Esophagus muscularis mucosa (tissue), 4 donors: ENCODE data around the gene XPO6. TPM values are rescaled to one million over a fixed set of nuclear protein-coding genes. Genes with fewer than 3 reads are reported as not detected.

ENCODE experiments used
- DNase-seq: peaks from one replicate; pipeline ENCODE4 v3.0.0-alpha.2; 2017; ENCODE audit errors: extremely low spot score
- H3K27ac ChIP-seq, 4 donors: fragments of 200-600 bp; sonication (generic); replicated peaks in 1 of 4; 1 replicate in 3 of 4; 2 replicates in 1 of 4; pipeline ENCODE4 v1.5.1; 2016 to 2019; ENCODE audit warnings: mild to moderate bottlenecking in 1 of 4
- H3K27me3 ChIP-seq, 4 donors: fragments of 200-600 bp; sonication (generic); one replicate each; pipeline versions ENCODE4 v1.5.1 to v1.6.0; 2016 to 2019
- H3K36me3 ChIP-seq, 4 donors: fragments of 200-600 bp; sonication (generic); one replicate each; pipeline ENCODE4 v1.5.1; 2016 to 2019
- H3K4me1 ChIP-seq, 4 donors: fragments of 200-600 bp; sonication (generic); one replicate each; pipeline ENCODE4 v1.5.1; 2016 to 2019
- H3K4me3 ChIP-seq, 4 donors: fragments of 200-600 bp; sonication (generic); 1 replicate in 2 of 4; 2 replicates in 2 of 4; pipeline ENCODE4 v1.5.1; 2016 to 2019; ENCODE audit warnings: mild to moderate bottlenecking in 4 of 4, moderate library complexity in 1 of 4
- H3K9me3 ChIP-seq, 4 donors: fragments of 200-600 bp; sonication (generic); 1 replicate in 3 of 4; 2 replicates in 1 of 4; pipeline ENCODE4 v1.5.1; 2016 to 2019
- EP300 ChIP-seq: sonication (generic); formaldehyde crosslinking; IDR thresholded peaks from one replicate; pipeline ENCODE4 v1.6.1; 2017; ENCODE audit warnings: antibody characterized with exemption
- POLR2A ChIP-seq: fragments of 450-650 bp; IDR thresholded peaks from one replicate; pipeline ENCODE4 v1.6.1; 2017; ENCODE audit warnings: antibody characterized with exemption, moderate library complexity, mild to moderate bottlenecking, low read depth
- POLR2AphosphoS5 ChIP-seq, 2 donors: sonication (generic); formaldehyde crosslinking; IDR thresholded peaks; one replicate each; pipeline ENCODE4 v1.6.1; 2017; ENCODE audit warnings: antibody characterized with exemption in 2 of 2
- WGBS: methylation state at CpG from one replicate; pipeline ENCODE4 v1.1.5; 2018; 5-methylcytosine and 5-hydroxymethylcytosine counted together
- intact Hi-C: fragments of 100-400 bp; cut with DNase I; formaldehyde crosslinking; loops from one replicate; pipeline ENCODE4 v1.15.1; 2023
- total RNA-seq, 4 donors: library from RNA; depleted of rRNA; stranded (reverse); fragments of >200 nt; gene quantifications; one replicate each; pipeline versions ENCODE4 v1.1.0 to v1.2.1, GENCODE V29; 2016
- TF ChIP-seq, protein P1 (sequence below), 3 experiments: fragments of 200-600 bp in 2 of 3; fragments of 450-650 bp in 1 of 3; sonication (generic) in 2 of 3; IDR thresholded peaks; one replicate each; pipeline ENCODE4 v1.5.1; 2017 to 2019; ENCODE audit warnings: antibody characterized with exemption in 3 of 3, mild to moderate bottlenecking in 2 of 3, moderate library complexity in 1 of 3

XPO6 gene
- total RNA-seq, 4 donors from 2014 or later, result 39.0 to 68.3 (median 51.1) TPM

DNA sequence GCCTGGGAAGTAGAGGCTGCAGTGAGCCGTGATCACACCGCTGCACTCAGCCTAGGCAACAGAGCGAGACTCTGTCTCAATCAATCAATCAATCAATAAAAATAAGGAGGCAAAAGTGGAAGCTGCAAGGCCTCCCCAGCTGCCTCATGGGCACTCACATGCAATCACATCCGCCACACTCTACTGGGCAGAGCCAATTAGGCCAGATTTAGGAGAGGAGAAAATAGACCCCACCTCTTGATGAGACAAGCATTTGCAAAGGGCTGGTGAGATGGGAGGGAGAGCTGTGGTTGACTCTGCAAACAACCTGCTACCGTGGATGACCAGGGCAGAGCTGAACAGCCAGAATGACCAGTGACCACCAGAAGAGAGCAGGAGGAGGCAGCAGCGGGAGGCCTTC, 133.5 kb downstream of the XPO6 start:
- Histone ChIP-seq H3K36me3 (no peaks in the 10 kb centered on the region), H3K4me3 (no peak overlapping the region), H3K27me3 (no peaks in the 10 kb centered on the region), H3K9me3 (no peaks in the 10 kb centered on the region), H3K27ac (no peak overlapping the region), H3K4me1 (no peaks in the 10 kb centered on the region)
- DNase-seq, result no peak
- intact Hi-C loops, result loop anchor here (10.0 kb wide), 1 partner anchor 443 kb away; no protein-coding TSS in a partner anchor
- TF ChIP-seq, protein P1, sequence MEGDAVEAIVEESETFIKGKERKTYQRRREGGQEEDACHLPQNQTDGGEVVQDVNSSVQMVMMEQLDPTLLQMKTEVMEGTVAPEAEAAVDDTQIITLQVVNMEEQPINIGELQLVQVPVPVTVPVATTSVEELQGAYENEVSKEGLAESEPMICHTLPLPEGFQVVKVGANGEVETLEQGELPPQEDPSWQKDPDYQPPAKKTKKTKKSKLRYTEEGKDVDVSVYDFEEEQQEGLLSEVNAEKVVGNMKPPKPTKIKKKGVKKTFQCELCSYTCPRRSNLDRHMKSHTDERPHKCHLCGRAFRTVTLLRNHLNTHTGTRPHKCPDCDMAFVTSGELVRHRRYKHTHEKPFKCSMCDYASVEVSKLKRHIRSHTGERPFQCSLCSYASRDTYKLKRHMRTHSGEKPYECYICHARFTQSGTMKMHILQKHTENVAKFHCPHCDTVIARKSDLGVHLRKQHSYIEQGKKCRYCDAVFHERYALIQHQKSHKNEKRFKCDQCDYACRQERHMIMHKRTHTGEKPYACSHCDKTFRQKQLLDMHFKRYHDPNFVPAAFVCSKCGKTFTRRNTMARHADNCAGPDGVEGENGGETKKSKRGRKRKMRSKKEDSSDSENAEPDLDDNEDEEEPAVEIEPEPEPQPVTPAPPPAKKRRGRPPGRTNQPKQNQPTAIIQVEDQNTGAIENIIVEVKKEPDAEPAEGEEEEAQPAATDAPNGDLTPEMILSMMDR (IDR thresholded peaks at IDR 0.05), result no peak
- TF ChIP-seq POLR2A (no peak), POLR2AphosphoS5 (IDR thresholded peaks at IDR 0.05) (no peak), EP300 (no peak)
- WGBS, result 91% methylated on average over 6 of the region's 6 CpGs

DNA sequence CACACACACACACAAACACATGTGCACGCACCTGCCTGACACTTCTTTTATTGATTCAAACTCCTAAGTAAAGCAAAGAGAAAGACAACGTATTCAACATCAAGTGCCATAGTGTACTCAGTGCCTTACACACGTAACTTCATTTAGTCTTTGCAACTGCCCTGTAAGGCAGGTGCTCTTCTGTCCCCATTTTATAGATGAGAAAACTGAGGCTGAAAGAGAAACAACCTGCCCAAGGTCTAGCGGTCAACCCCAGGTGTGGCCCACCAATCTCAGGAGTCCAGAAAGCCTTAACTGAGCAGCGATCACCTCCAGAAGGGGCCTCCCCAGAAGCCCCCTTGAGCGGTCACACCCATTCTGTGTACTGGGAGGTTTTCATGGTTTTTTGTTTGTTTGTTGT, 137.9 kb downstream of the XPO6 start:
- H3K4me3 ChIP-seq, result no peak overlapping the region
- no peak overlapping the region for H3K27ac ChIP-seq
- H3K9me3 ChIP-seq, result no peaks in the 10 kb centered on the region
- no peaks in the 10 kb centered on the region for H3K4me1 ChIP-seq
- TF ChIP-seq POLR2A (no peak), POLR2AphosphoS5 (IDR thresholded peaks at IDR 0.05) (no peak), EP300 (no peak)
- TF ChIP-seq, protein P1 (IDR thresholded peaks at IDR 0.05), result no peak
- no peaks in the 10 kb centered on the region for H3K36me3 ChIP-seq
- intact Hi-C loops, result loop anchor here (5.0 to 10.0 kb wide), 2 partner anchors 302 to 439 kb away; no protein-coding TSS in a partner anchor
- WGBS, result 88% methylated on average over 6 of the region's 6 CpGs
- H3K27me3 ChIP-seq, result peaks cover 0 to 2% (median 0%) of the 10 kb centered on the region in 4 donors
- no peak for DNase-seq

- no peak for DNase-seq
- Histone ChIP-seq H3K4me1 (peaks cover 0 to 14% (median 12%) of the 10 kb centered on the region in 4 donors), H3K27me3 (peaks cover 0 to 2% (median 0%) of the 10 kb centered on the region in 4 donors), H3K9me3 (no peaks in the 10 kb centered on the region), H3K27ac (no peak overlapping the region), H3K4me3 (no peak overlapping the region), H3K36me3 (no peaks in the 10 kb centered on the region)
- 45% methylated on average over 4 of the region's 4 CpGs for WGBS
- TF ChIP-seq POLR2AphosphoS5 (IDR thresholded peaks at IDR 0.05), result no peak
- TF ChIP-seq EP300, result no peak
- TF ChIP-seq POLR2A, result no peak
- TF ChIP-seq, protein P1 (IDR thresholded peaks at IDR 0.05), result no peak
- intact Hi-C loops, result loop anchor here (5.0 to 10.0 kb wide), 2 partner anchors 300 to 437 kb away; no protein-coding TSS in a partner anchor
Observed at GRCh38 chr16:28072087-28072486, 139.7 kb downstream of the XPO6 start.

DNA sequence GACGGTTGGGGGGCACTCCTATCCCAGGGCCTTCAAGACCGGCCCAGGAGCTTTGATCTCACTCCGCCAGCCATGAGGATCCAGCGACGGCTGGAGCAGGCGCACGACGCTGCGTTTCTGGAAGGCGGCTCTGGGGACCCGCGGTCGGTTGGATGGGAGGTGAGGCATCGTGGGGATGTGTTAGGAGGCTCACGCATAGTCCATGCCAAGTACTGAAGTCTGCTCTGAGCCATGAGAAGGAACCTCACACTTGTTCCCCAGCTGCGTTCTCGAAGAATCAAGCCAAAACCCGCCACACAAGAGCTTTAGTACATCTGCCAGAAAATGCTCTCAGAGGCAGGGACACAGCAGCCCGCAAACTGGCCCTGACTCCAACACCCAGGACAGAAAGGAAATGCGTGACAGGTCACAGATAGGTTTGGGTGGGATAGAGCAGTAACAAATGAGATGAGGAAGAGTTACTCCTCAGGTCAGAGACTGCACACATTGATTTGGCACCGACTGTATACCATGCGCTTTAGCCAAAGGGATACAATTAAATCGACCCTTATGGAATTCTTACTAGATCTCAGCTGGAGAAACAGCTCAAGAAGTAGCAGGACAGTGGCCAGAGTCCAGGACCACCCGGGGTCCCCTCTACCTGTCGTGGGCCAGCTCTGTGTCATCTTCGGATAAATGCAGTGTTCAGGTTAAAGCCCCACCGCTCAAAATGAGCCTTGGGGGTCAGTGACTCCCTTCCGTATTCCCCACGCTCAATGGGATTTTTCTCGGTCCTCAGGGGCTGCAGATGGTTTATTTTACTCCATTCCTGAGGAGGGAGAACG, 141.6 kb downstream of the XPO6 start:
- intact Hi-C loops, result loop anchor here (2.0 to 10.0 kb wide), 4 partner anchors 95 to 435 kb away; no protein-coding TSS in a partner anchor
- 57% methylated on average over 30 of the region's 31 CpGs for WGBS
- H3K9me3 ChIP-seq, result no peaks in the 10 kb centered on the region
- TF ChIP-seq POLR2A, result no peak
- peaks cover 0 to 14% (median 12%) of the 10 kb centered on the region in 4 donors for H3K4me1 ChIP-seq
- no peaks in the 10 kb centered on the region for H3K36me3 ChIP-seq
- H3K4me3 ChIP-seq, result no peak overlapping the region
- DNase-seq, result no peak
- H3K27me3 ChIP-seq, result peaks cover 0 to 2% (median 0%) of the 10 kb centered on the region in 4 donors
- no peak overlapping the region for H3K27ac ChIP-seq

GRCh38 chr16:28068976-28069375, 142.8 kb downstream of the XPO6 start:
- H3K9me3 ChIP-seq, result no peaks in the 10 kb centered on the region
- no peak overlapping the region for H3K4me3 ChIP-seq
- no peaks in the 10 kb centered on the region for H3K36me3 ChIP-seq
- TF ChIP-seq EP300, result no peak
- TF ChIP-seq, protein P1 (IDR thresholded peaks at IDR 0.05), result no peak
- peaks cover 0 to 13% (median 2%) of the 10 kb centered on the region in 4 donors for H3K27me3 ChIP-seq
- no peak overlapping the region for H3K27ac ChIP-seq
- DNase-seq, result no peak
- H3K4me1 ChIP-seq, result peaks cover 0 to 15% (median 12%) of the 10 kb centered on the region in 4 donors
- WGBS, result 90% methylated on average over 7 of the region's 7 CpGs
- intact Hi-C loops, result loop anchor here (5.0 kb wide), 1 partner anchor 287 kb away; no protein-coding TSS in a partner anchor
